Measurements from ENCODE around the gene ADGRB3.
"Not testable (repeated sequence)": the region's sequence is repeated elsewhere in the genome, so short reads cannot be mapped to it uniquely, and the experiment has no call there.

Gene ADGRB3

GRCh38 chr6:68973066-68973465 is 338.0 kb downstream of the ADGRB3 start:
- peak; percentile 39 for DNase-seq

GRCh38 chr6:68975064-68975463 is 340.0 kb downstream of the ADGRB3 start:
- DNase-seq: no peak

DNA sequence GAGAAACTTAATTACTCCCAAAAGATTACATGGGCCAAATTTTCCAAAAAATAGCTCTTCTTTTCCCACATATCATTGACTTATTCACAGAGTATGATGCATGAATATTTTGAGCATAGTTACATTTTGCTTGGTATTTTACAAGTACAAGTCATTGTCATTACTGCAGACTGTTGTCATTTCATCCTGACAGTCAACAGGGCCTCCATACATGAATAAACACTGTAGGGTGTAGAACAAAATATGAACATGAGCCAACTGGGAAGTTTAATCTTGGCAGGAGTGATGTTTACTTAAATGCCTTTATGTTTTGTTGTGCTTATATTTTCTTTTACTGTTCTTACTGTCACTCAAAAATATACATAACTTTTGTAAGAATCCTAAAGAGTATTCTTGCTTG is 340.7 kb downstream of the ADGRB3 start:
- DNase-seq: no peak

GRCh38 chr6:68976260-68976659 is 341.2 kb downstream of the ADGRB3 start:
- DNase-seq: no peak

DNA sequence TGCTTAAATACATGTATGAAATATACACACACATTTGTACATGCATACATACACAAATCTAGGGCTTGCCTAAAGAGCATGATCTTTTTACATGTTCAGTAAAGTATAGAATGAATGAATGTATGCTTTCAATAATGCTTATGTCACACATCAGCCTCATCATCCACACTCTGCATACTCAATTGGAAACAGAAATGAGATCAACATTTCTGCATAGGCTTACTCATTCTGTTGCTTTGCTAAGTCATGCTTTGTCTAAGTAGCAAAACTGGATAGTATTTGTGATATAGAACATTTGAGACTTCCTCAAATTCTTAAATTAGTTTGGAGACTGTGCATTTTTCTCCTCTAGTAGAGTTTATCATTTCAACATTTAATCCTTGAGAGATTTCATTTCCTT is 343.3 kb downstream of the ADGRB3 start:
- peak; percentile 27 for DNase-seq

DNA sequence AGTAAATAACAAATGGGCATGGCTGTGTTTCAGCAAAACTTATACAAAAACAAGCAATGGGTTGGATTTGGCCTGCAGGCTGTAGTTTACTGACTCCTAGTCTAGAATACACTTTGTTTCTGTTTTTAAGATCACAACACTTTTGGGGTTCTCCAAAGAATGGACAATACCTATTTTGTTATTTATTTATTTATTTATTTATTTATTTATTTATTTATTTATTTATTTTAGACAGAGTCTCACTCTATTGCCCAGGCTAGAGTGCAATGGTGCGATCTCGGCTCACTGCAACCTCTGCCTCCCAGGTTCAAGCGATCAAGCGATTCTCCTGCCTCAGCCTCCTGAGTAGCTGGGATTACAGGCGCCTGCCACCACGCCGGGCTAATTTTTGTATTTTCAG is 346.6 kb downstream of the ADGRB3 start:
- not testable (repeated sequence) for DNase-seq

DNA sequence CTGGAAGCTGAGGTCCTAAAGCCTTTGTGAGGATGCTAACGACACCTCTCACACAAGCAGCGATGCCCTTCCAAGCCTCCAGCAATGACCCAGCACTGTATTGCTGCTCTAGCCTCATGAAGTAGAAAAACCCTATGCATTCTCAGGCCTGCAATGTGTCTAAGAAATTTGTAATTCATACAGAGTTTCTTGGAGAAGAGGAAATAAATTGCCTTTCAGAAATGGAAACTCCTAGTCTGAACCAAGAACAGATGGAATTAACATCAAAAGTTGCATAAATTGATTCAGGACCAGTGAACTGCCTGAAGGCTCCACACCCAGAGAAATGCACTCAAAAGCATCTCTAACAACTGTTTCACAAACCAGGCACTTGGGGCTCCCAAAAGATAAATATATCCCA is 353.6 kb downstream of the ADGRB3 start:
- DNase-seq: no peak

DNA sequence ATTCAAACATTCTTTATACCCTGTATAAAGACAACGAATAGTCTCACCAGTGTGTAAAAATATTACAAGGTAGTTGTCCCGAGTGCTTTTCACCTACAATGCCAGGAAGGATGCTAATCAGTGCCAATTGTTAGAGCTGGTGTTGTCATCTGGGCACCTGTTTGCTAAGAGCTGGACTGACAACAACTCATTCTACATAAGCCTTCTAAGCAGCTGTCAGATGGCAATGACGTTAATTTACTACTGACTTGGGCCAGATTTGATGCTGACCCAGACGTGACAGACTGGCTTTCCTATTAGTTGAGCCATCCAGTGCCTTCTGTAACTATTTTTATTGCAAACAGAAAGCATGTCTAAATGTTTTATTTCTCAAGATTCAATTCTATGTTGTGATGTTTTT is 355.2 kb downstream of the ADGRB3 start:
- DNase-seq: no peak

- no peak for DNase-seq
These were observed 358.8 kb downstream of the ADGRB3 start for GRCh38 chr6:68993911-68994310.

DNA sequence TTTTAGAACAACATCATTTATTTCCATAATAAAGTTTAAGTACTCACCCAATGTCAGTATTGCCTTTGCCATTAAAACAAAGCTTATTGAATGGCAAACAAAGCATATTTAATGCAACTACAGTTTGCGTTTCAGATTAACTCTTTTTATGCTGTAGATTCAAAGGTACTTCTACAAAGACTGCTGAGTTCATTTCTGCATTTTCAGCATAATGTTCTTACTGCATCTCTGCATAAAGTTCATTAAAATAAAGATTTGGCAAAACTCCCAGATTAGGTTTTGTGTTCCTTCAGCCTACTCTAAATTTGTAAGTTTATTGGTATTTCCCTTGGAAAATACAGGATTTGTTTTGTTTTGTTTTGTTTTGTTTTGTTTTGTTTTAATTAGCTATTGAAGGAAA is 359.4 kb downstream of the ADGRB3 start:
- DNase-seq: no peak

GRCh38 chr6:69005199-69005598 is 370.1 kb downstream of the ADGRB3 start:
- no peak for DNase-seq

GRCh38 chr6:69007781-69008180 is 372.7 kb downstream of the ADGRB3 start:
- DNase-seq: no peak

- DNase-seq: no peak
These were observed 377.1 kb downstream of the ADGRB3 start for GRCh38 chr6:69012211-69012610.

GRCh38 chr6:69012876-69013275 is 377.8 kb downstream of the ADGRB3 start:
- DNase-seq: no peak

DNA sequence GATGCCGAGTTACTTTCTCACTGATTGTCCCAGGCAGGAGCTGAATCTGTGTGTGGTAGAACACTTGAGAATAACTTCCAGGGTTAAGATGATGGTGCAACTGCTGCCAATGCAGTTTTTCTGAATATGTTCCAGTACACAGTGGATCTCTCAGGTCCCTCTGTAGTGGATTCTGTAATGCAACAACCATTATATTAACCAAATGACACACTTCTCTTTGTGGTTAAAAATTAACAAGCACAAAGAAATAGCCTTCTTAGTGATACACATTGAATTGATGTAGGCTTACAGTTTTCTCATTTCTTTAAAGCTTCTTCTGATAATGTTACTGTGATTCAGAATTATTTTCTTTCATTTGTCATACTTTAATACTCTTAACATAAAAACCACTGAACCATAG is 383.8 kb downstream of the ADGRB3 start:
- no peak for DNase-seq

GRCh38 chr6:69019832-69020231 is 384.8 kb downstream of the ADGRB3 start:
- no peak for DNase-seq

DNA sequence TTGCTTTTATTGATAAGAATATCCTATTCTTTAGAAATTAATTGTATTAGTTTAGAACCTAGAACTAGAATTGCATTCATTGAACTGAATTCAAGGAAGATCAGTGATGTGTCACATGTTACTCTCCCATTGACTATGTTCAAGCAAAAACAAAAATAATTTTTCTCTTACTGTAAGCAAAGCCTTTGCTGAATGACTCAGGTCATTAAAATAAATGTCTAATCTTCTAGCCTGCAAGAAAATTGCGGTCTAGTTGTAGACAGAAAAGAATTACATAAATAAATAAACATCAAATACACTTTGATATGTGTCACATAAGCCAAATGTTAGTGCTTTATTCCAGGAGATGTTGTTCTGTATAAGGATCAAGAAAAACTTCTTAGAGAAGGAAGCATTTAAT is 387.9 kb downstream of the ADGRB3 start:
- no peak for DNase-seq

GRCh38 chr6:69026243-69026642 is 391.2 kb downstream of the ADGRB3 start:
- DNase-seq: peak; percentile 45

GRCh38 chr6:69026715-69027114 is 391.6 kb downstream of the ADGRB3 start:
- DNase-seq: no peak

DNA sequence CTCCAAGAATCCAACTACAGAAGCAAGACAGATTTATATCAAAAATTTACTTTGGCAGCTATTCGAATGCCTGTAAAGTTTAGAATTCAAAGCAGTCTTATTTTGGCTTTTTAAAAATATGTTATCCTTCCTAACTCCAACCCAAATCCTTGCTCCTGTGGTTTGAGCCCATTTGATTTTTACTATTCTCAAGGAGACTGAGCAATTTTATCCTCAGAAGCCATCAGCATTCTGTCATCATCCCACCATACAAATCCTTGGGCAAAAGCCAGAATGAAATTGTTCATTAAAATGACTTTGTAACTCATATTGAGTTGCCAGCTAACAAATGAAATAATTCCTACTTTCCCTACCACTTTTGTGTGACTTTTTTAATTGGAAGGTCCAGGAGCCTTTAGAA is 392.8 kb downstream of the ADGRB3 start:
- DNase-seq: no peak

- DNase-seq: no peak
These were observed 403.8 kb downstream of the ADGRB3 start for GRCh38 chr6:69038841-69039240.

DNA sequence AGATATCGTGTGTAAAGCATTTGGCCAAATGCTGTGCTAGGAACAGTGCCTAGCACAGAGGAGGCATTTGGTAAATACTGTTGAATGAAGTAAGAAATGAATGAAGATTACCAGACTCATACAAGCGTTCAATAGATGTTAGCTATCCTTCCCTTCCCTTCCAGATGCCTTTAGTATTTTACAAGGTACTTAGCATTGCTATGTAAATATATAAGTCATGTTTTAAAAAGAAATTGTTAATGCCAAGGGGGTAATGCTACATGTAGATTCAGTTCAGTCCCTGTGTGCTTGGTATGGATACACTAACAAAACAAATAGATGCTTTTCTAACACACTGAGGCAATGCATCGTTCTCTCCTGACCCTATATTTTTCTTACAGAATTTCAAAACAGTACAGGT is 407.2 kb downstream of the ADGRB3 start:
- DNase-seq: no peak

- DNase-seq: no peak
These were observed 409.5 kb downstream of the ADGRB3 start for GRCh38 chr6:69044534-69044933.

DNA sequence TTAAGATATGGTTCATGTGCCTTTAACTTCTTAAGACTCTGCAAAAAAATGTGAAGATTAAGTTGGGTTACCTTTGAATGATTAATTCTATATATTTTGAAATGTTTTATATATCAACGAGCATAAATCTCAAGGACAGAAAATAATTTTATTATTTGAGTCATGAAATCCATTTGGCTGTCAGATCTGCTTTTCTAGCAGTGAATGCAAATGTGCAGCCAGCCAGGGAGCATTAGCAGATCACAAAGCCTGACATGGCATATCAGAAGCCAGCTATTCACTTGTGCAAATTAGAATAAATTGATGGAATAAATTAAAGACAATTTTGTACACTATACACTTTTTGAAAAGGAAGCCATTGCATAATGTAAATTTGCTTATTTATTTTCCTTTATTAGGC is 424.3 kb downstream of the ADGRB3 start:
- DNase-seq: no peak

DNA sequence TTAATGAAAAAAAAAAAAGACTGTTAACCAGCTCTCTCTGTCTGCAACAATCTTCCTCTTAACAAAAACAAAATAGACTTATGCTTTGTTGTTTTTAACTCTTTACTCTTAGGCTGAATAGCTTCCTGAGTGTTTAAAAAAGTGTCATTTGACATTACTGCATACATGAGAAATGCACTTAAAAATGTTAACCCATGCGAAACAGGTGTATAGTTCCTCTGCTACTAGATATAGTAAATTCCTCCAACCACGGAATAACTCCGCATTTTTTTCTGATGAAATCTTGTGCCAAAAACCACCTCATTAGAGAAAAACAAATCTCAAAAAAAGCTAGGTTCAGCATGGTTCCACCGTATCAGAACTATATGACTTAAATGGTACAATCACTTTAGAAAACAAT is 426.0 kb downstream of the ADGRB3 start:
- no peak for DNase-seq

GRCh38 chr6:69063401-69063800 is 428.3 kb downstream of the ADGRB3 start:
- no peak for DNase-seq

Data from suppressor macrophage treated with lipopolysaccharide for 4 hours (primary cell).